HG03432 (cell line): ENCODE measurements around the gene NR1D2.
"Not testable (repeated sequence)": the region's sequence is repeated elsewhere in the genome, so short reads cannot be mapped to it uniquely, and the experiment has no call there.

Experiments used
- ATAC-seq: cut with Tn5 transposase; IDR thresholded peaks from one replicate; pipeline ENCODE4 v1.9.1; 2021; ENCODE audit warnings: mild to moderate bottlenecking, moderate library complexity; ENCODE audit not compliant: unreplicated experiment

The NR1D2 gene

GRCh38 chr3:24002129-24002528, 57.0 kb downstream of the NR1D2 start:
- no peak for ATAC-seq

- ATAC-seq, result no peak
Measured at GRCh38 chr3:24003466-24003865, 58.4 kb downstream of the NR1D2 start.

GRCh38 chr3:24004171-24004938, 59.3 kb downstream of the NR1D2 start:
- ATAC-seq, result peak; percentile 94

- no peak for ATAC-seq
Measured at GRCh38 chr3:24005669-24006068, 60.6 kb downstream of the NR1D2 start.

GRCh38 chr3:24010834-24011233, 65.7 kb downstream of the NR1D2 start:
- not testable (repeated sequence) for ATAC-seq

GRCh38 chr3:24012589-24013269, 67.6 kb downstream of the NR1D2 start:
- ATAC-seq, result peak; percentile 84

- ATAC-seq, result no peak
Measured at GRCh38 chr3:24017305-24017704, 72.2 kb downstream of the NR1D2 start.

- ATAC-seq, result no peak
Measured at GRCh38 chr3:24018784-24019570, 73.9 kb downstream of the NR1D2 start.

GRCh38 chr3:24019585-24019984, 74.5 kb downstream of the NR1D2 start:
- no peak for ATAC-seq

GRCh38 chr3:24020036-24020691, 75.1 kb downstream of the NR1D2 start:
- no peak for ATAC-seq

GRCh38 chr3:24023197-24023596, 78.1 kb downstream of the NR1D2 start:
- ATAC-seq, result no peak

- no peak for ATAC-seq
Measured at GRCh38 chr3:24025805-24026204, 80.7 kb downstream of the NR1D2 start.

- ATAC-seq, result not testable (repeated sequence)
Measured at GRCh38 chr3:24026665-24027064, 81.6 kb downstream of the NR1D2 start.

- ATAC-seq, result no peak
Measured at GRCh38 chr3:24027946-24028345, 82.9 kb downstream of the NR1D2 start.
